ENCODE measurements around the gene ADNP2. TPM values are rescaled to one million over a fixed set of nuclear protein-coding genes. Genes with fewer than 3 reads are reported as not detected.

Gene ADNP2
- total and polyA plus RNA-seq, 2 of the 4 experiments (the other 2 are of a cell fraction): 5.6 to 18.3 TPM

GRCh38 chr18:80171054-80171872 lies 62.2 kb downstream of the ADNP2 start:
- Histone ChIP-seq H4K8ac (ENCODE audit: low read depth in 2 of 2, low read length in 2 of 2) (peak overlapping the region in 1 of 2 experiments; percentile 44; a peak in 1 of 4 replicates), H3K27ac (ENCODE audit: insufficient read depth, low read length) (no peak overlapping the region), H2BK120ac (ENCODE audit: low read depth, low read length) (no peak overlapping the region), H3K9me3 (ENCODE audit: control insufficient read depth, insufficient read depth, low read length) (no peaks in the 10 kb centered on the region), H2AK9ac (replicated peaks; ENCODE audit: low read depth, low read length, poor library complexity) (peak overlapping the region; percentile 70), H3K27me3 (ENCODE audit: control insufficient read depth, insufficient read depth, low read length) (no peaks in the 10 kb centered on the region), H3K14ac (replicated peaks; ENCODE audit: low read depth, low read length) (peak overlapping the region; percentile 34; the same call in 1 of the 2 replicates), H3K4me1 (ENCODE audit: control insufficient read depth, insufficient read depth, low read length) (peaks cover 2% of the 10 kb centered on the region; the same call in 1 of the 2 replicates), H4K91ac (ENCODE audit: insufficient read depth, low read depth, low read length) (no peak overlapping the region), H2BK20ac (ENCODE audit: low read depth, low read length) (peak overlapping the region; percentile 62; the same call in 1 of the 2 replicates), H3K9me1 (ENCODE audit: insufficient read depth, low read length) (peaks cover 18% of the 10 kb centered on the region), H3K23ac (ENCODE audit: low read depth, low read length) (no peak overlapping the region), H3K4me3 (ENCODE audit: insufficient read depth, low read depth, low read length) (0 out of 2 replicates have a peak overlapping the region, but pooled peaks have one; percentile 9), H4K5ac (ENCODE audit: low read depth, low read length) (no peak overlapping the region), H3K36me3 (ENCODE audit: control insufficient read depth, insufficient read depth, low read length) (no peaks in the 10 kb centered on the region), H2AK5ac (ENCODE audit: low read depth, low read length) (no peak overlapping the region), H3K56ac (ENCODE audit: extremely low read depth, insufficient read depth, low read length) (no peak overlapping the region), H2BK15ac (ENCODE audit: low read depth, low read length) (no peak overlapping the region), H4K20me1 (ENCODE audit: insufficient read depth, low read length) (no peaks in the 10 kb centered on the region; the same call in 1 of the 2 replicates), H3K18ac (ENCODE audit: low read depth, low read length) (no peak overlapping the region), H3K79me1 (ENCODE audit: low read depth in 1 of 2, low read length in 2 of 2) (peaks cover 0 to 6% of the 10 kb centered on the region in 2 experiments; a peak in 1 of 4 replicates), H2BK5ac (ENCODE audit: low read depth, low read length, poor library complexity, severe bottlenecking) (no peak overlapping the region), H3K4ac (ENCODE audit: low read depth, low read length) (peak overlapping the region; percentile 55), H3K4me2 (ENCODE audit: low read depth, low read length) (peak overlapping the region; percentile 73), H3K9ac (ENCODE audit: low read depth, low read length) (peak overlapping the region; percentile 49; the same call in 1 of the 2 replicates), H2AFZ (replicated peaks; ENCODE audit: low read length, poor library complexity) (peak overlapping the region; percentile 76)
- intact Hi-C loops (cut with micrococcal nuclease): loop anchor here (1.0 kb wide), 1 partner anchor 86 kb away; no protein-coding TSS in a partner anchor
- CTCF ChIA-PET: interaction anchor here (0.6 to 1.1 kb wide), 5 partner anchors 12 to 85 kb away, joined by 3 to 5 read pairs (median 3); no protein-coding TSS in a partner anchor
- no TSS peak for BruUV-seq (replicated peaks)
- no CpG with 5 or more reads among the region's 23 CpGs for WGBS, 2 experiments (ENCODE audit: extremely low coverage in 2 of 2, insufficient read length in 1 of 2)
- TF ChIP-seq MAFK (IDR thresholded peaks at IDR 0.05; ENCODE audit: low read depth, low read length) (no peak), CTCF (conservative IDR thresholded peaks at IDR 0.05; ENCODE audit: low read depth, low read length) (peak; percentile 69), MXI1 (IDR thresholded peaks at IDR 0.05; ENCODE audit: borderline replicate concordance, low read depth, low read length) (no peak), SMC3 (IDR thresholded peaks at IDR 0.05; ENCODE audit: low read depth, low read length) (peak; percentile 56; the same call in 1 of the 2 replicates), RFX5 (IDR thresholded peaks at IDR 0.05; ENCODE audit: low read depth, low read length) (no peak), POLR2A (IDR thresholded peaks at IDR 0.05; ENCODE audit: low read depth, low read length) (no peak), BHLHE40 (IDR thresholded peaks at IDR 0.05; ENCODE audit: low read depth, low read length) (no peak), RAD21 (IDR thresholded peaks at IDR 0.05; ENCODE audit: low read length) (peak; percentile 68), NFE2L2 (IDR thresholded peaks at IDR 0.05; ENCODE audit: low read depth, low read length) (no peak), CEBPB (IDR thresholded peaks at IDR 0.05; ENCODE audit: low read depth, low read length) (no peak), FOS (IDR thresholded peaks at IDR 0.05; ENCODE audit: low read depth, low read length) (no peak), CHD1 (IDR thresholded peaks at IDR 0.05; ENCODE audit: low read depth, low read length) (no peak)
- TF ChIP-seq, protein P1, sequence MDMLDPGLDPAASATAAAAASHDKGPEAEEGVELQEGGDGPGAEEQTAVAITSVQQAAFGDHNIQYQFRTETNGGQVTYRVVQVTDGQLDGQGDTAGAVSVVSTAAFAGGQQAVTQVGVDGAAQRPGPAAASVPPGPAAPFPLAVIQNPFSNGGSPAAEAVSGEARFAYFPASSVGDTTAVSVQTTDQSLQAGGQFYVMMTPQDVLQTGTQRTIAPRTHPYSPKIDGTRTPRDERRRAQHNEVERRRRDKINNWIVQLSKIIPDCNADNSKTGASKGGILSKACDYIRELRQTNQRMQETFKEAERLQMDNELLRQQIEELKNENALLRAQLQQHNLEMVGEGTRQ (IDR thresholded peaks at IDR 0.05; ENCODE audit: low read depth, low read length): peak; percentile 84
- TF ChIP-seq, protein P2, sequence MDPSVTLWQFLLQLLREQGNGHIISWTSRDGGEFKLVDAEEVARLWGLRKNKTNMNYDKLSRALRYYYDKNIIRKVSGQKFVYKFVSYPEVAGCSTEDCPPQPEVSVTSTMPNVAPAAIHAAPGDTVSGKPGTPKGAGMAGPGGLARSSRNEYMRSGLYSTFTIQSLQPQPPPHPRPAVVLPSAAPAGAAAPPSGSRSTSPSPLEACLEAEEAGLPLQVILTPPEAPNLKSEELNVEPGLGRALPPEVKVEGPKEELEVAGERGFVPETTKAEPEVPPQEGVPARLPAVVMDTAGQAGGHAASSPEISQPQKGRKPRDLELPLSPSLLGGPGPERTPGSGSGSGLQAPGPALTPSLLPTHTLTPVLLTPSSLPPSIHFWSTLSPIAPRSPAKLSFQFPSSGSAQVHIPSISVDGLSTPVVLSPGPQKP (IDR thresholded peaks at IDR 0.05; ENCODE audit: borderline replicate concordance, low read depth, low read length): no peak
- in situ Hi-C loops (cut with MboI; ENCODE audit: low sequenced_read_pairs): no loop called here
- POLR2A ChIA-PET (ENCODE audit: unreplicated experiment): no interaction called here
- dilution Hi-C loops (cut with HindIII; ENCODE audit: low sequenced_read_pairs, unreplicated experiment): no loop called here
- DNase-seq: peak; percentile 69
- peak; percentile 79 for ATAC-seq (ENCODE audit: low read depth)

Measured in IMR-90 (cell line).